ENCODE measurements around the gene DNAJC15.

Gene DNAJC15

DNA sequence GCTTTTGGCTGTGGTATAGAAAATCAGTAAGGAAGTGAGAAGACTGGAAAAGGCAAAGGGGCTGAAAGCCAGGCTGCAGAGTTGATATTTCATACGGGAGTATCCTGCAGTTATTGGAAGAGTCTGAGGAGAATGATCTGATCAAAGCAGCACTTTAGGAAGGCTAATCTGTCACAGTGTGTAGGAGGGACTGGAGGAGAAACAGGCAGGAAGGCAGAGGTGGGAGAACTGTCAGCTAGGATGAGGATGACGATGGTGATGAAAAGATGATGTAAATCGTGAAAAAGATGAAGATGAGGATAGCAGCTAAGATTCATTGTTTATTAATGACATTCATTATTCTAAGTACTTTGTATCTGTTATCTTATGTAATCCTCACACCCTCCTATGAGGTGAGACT is 123.0 kb downstream of the DNAJC15 start:
- DNase-seq (ENCODE audit: low spot score), result no peak
- TF ChIP-seq, protein P1, sequence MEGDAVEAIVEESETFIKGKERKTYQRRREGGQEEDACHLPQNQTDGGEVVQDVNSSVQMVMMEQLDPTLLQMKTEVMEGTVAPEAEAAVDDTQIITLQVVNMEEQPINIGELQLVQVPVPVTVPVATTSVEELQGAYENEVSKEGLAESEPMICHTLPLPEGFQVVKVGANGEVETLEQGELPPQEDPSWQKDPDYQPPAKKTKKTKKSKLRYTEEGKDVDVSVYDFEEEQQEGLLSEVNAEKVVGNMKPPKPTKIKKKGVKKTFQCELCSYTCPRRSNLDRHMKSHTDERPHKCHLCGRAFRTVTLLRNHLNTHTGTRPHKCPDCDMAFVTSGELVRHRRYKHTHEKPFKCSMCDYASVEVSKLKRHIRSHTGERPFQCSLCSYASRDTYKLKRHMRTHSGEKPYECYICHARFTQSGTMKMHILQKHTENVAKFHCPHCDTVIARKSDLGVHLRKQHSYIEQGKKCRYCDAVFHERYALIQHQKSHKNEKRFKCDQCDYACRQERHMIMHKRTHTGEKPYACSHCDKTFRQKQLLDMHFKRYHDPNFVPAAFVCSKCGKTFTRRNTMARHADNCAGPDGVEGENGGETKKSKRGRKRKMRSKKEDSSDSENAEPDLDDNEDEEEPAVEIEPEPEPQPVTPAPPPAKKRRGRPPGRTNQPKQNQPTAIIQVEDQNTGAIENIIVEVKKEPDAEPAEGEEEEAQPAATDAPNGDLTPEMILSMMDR (conservative IDR thresholded peaks at IDR 0.05; ENCODE audit: low read depth), result no peak
- ChIA-PET CTCF (no interaction called here), POLR2A (ENCODE audit: low non-redundant PET) (no interaction called here)
- no peak overlapping the region for H3K27ac ChIP-seq

DNA sequence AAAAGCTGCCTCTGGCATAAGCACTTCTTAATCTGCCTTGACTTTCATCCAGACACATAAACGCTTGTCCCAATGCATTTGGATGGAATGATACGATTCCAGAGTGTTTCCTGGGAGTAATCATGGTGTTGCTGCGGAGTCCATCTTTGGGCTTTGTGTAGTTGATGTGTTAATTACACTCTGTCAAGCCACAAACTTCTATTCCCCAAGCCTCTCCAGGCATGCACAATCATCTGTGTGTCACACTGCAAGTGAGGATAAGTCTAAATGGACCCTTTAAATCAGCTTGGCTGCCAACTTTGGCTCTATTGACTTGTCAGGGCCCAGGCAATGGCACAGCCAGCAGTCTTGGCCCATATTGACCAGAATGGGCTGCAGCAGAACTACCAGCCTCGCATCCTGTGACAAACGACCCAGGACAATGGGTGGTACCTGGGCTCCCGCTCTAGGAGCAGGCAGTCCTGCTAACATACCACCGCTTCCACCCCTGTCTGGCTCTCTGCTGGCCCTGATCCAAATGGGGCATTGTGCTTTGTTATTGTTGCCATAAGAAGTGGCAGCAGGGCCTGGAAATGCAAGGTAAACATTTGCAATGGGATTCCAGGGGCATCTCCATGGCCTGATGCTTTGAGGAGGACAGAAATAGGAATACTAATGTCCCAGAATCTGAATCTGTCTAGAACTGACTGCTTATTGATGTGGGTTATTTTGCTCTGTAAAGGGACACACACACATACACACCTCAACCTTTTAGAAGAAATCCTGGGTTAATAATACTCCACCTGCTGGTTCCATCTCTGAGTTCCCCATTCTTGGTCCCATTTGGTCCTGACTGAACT is 127.2 kb downstream of the DNAJC15 start:
- DNase-seq (ENCODE audit: low spot score), result no peak
- TF ChIP-seq, protein P1 (conservative IDR thresholded peaks at IDR 0.05; ENCODE audit: low read depth), result no peak
- POLR2A ChIA-PET (ENCODE audit: low non-redundant PET), result no interaction called here
- CTCF ChIA-PET, result no interaction called here
- no peak overlapping the region for H3K27ac ChIP-seq

DNA sequence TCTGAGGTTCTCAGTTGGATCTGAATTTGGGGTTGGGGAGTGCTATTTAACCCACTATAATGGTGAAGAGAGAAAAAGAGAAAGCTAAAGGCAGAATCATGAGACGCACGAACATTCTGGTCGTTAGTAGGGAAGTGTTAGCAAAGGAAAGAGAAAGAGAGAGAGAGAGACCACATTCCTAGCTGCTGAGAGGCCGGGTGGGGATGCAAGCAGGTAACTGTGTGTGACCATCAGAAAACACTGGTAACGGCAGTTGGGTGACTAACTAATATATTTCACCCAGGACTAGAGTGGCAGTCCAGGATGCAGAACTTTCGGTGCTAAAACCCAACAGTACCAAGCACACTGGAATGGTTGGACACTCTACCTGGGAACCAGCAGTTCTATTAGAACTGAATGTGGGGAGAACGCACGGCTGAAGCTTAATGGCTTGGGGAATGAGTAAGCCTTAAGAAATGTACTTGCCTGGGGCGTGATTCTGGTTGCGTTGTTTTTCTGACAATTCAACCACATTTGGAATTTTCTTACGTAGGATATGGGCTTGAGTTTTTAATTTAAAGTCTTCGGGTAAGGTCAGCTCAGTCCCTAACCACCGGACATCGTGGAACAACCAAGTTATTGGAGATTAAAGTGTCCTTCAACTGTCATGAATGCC is 130.2 kb downstream of the DNAJC15 start:
- CTCF ChIA-PET, result no interaction called here

DNA sequence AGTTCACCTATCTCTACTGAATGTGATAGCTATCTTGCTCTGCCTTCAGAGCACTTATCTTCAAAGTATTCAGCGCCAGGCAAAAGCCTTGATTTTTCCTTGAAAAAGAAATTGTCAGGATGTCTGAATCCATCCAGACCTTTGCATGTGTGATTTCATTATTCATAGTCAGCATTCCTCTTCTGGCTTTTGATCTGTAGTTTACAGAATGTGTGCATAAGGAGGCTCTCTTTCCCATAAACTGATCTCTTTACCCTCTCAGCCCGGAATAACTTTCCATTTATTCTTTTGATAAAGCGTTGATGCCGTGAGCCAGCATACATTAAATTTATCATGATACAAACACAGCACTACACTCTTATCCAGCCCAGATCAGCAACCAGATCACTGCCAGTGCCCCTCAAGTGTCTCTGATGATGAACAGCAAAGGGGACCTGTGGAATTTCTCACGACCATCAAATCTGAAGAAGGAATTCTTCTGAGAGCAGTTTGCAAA is 130.8 kb downstream of the DNAJC15 start:
- DNase-seq (ENCODE audit: low spot score), result no peak
- TF ChIP-seq, protein P1 (conservative IDR thresholded peaks at IDR 0.05; ENCODE audit: low read depth), result no peak
- no peak overlapping the region for H3K27ac ChIP-seq
- POLR2A ChIA-PET (ENCODE audit: low non-redundant PET), result no interaction called here
- CTCF ChIA-PET, result no interaction called here

More for the DNA sequence above, 130.2 kb downstream of the DNAJC15 start:
- POLR2A ChIA-PET (ENCODE audit: low non-redundant PET), result no interaction called here
- peak overlapping the region; percentile 52; the same call in 1 of the 2 replicates for H3K27ac ChIP-seq
- TF ChIP-seq, protein P1 (conservative IDR thresholded peaks at IDR 0.05; ENCODE audit: low read depth), result no peak
- DNase-seq (ENCODE audit: low spot score), result peak; percentile 80

DNA sequence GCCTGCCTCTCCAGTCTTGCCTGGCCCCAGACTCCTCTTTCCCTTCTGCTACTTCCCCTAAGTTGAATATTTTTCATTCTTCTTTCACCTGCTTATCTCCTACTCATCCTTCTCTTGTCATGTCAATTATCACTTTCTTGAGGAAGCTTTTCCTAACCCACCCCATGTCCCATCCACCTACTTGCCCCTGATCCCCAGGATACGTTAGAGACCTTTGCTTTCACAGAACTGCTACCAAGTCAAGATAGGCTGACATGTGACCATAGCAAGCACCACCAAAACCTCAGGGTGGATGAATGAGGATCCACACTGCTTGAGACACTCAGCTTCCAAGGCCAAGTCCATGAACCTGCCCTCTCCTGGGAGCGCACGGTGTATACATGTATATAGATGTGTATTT is 131.5 kb downstream of the DNAJC15 start:
- ChIA-PET POLR2A (ENCODE audit: low non-redundant PET) (no interaction called here), CTCF (no interaction called here)
- DNase-seq (ENCODE audit: low spot score), result no peak
- no peak overlapping the region for H3K27ac ChIP-seq
- TF ChIP-seq, protein P1 (conservative IDR thresholded peaks at IDR 0.05; ENCODE audit: low read depth), result no peak

DNA sequence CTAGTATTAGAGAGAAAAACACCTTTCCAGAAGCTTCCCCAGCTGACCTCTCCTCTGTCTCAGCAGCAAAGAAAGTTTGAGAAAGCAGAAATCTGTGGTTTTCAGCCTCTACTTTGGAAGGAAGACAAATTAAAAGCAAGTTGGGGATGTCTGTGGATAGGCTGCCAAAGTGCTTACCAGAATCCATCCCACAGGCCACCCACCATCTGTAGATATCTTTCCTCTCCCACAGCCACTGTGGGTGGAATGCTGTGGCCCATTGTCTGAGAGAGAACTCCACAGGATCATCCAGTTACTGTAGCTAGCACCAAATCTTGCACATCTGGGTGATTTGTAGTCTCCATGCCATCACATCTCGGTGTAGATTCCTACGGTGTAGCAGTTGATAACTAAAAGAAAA is 133.5 kb downstream of the DNAJC15 start:
- TF ChIP-seq, protein P1 (conservative IDR thresholded peaks at IDR 0.05; ENCODE audit: low read depth), result no peak
- no peak overlapping the region for H3K27ac ChIP-seq
- POLR2A ChIA-PET (ENCODE audit: low non-redundant PET), result no interaction called here
- no peak for DNase-seq (ENCODE audit: low spot score)
- CTCF ChIA-PET, result no interaction called here
